Mesodermal cell (in vitro differentiated cells): ENCODE results near the gene ARSG.
A peak's percentile ranks its signal among the peaks of the same experiment; 100 is the strongest.
"Not testable (repeated sequence)": the region's sequence is repeated elsewhere in the genome, so short reads cannot be mapped to it uniquely, and the experiment has no call there.

Source experiments
- H3K27ac ChIP-seq: 2 replicates; pipeline ENCODE4 v1.7.0; 2013; ENCODE audit warnings: mild to moderate bottlenecking, low read depth, low read length, moderate library complexity; ENCODE audit not compliant: severe bottlenecking
- H3K36me3 ChIP-seq: 2 replicates; pipeline ENCODE4 v1.7.1; 2013; ENCODE audit warnings: mild to moderate bottlenecking, low read length, moderate library complexity; ENCODE audit not compliant: control insufficient read depth, insufficient read depth
- H3K4me1 ChIP-seq: one replicate; pipeline ENCODE4 v1.7.1; 2013; ENCODE audit warnings: mild to moderate bottlenecking, low read length; ENCODE audit not compliant: insufficient read depth, control insufficient read depth, poor library complexity, severe bottlenecking
- H3K4me3 ChIP-seq: 2 replicates; pipeline ENCODE4 v1.7.0; 2013; ENCODE audit warnings: low read length, control low read depth, mild to moderate bottlenecking; ENCODE audit not compliant: insufficient read depth, poor library complexity, severe bottlenecking; ENCODE audit errors: extremely low read depth
- H3K9me3 ChIP-seq: 2 replicates; pipeline ENCODE4 v1.7.1; 2013; ENCODE audit warnings: mild to moderate bottlenecking, low read length, moderate library complexity; ENCODE audit not compliant: control insufficient read depth
- WGBS, 2 experiments: methylation state at CpG; one replicate each; pipeline ENCODE4 v1.1.5; 2013; ENCODE audit warnings: missing lambda C conversion rate in 2 of 2; ENCODE audit not compliant: insufficient coverage in 2 of 2; 5-methylcytosine and 5-hydroxymethylcytosine counted together

ARSG gene

GRCh38 chr17:68281965-68282364, 9.3 kb upstream of the ARSG start:
- not testable (repeated sequence) for H3K9me3 ChIP-seq, H3K4me3 ChIP-seq, H3K27ac ChIP-seq, H3K36me3 ChIP-seq, H3K4me1 ChIP-seq
- no CpG with 5 or more reads among the region's 6 CpGs for WGBS, 2 experiments

GRCh38 chr17:68288375-68288774, 2.9 kb upstream of the ARSG start:
- Histone ChIP-seq H3K4me3 (no peak overlapping the region), H3K9me3 (no peaks in the 10 kb centered on the region), H3K36me3 (no peaks in the 10 kb centered on the region), H3K4me1 (peaks cover 3% of the 10 kb centered on the region), H3K27ac (no peak overlapping the region)
- 96 to 100% methylated on average over 2 of the region's 5 CpGs for WGBS, 2 experiments

GRCh38 chr17:68288804-68289203, 2.5 kb upstream of the ARSG start:
- H3K9me3 ChIP-seq: no peaks in the 10 kb centered on the region
- no peak overlapping the region for H3K27ac ChIP-seq
- no peak overlapping the region for H3K4me3 ChIP-seq
- no peaks in the 10 kb centered on the region for H3K36me3 ChIP-seq
- WGBS, 2 experiments: 82 to 94% methylated on average over 4 of the region's 7 CpGs
- peaks cover 3% of the 10 kb centered on the region for H3K4me1 ChIP-seq

GRCh38 chr17:68289473-68289872, 1.8 kb upstream of the ARSG start:
- no peaks in the 10 kb centered on the region for H3K9me3 ChIP-seq
- 59% methylated on average over 7 of the region's 7 CpGs for WGBS, 2 experiments
- H3K4me1 ChIP-seq: peaks cover 3% of the 10 kb centered on the region
- H3K4me3 ChIP-seq: no peak overlapping the region
- H3K27ac ChIP-seq: no peak overlapping the region
- no peaks in the 10 kb centered on the region for H3K36me3 ChIP-seq

- Histone ChIP-seq H3K4me3 (peak overlapping the region; percentile 55), H3K27ac (no peak overlapping the region), H3K9me3 (no peaks in the 10 kb centered on the region), H3K4me1 (peaks cover 3% of the 10 kb centered on the region), H3K36me3 (no peaks in the 10 kb centered on the region)
- 18 to 21% methylated on average over 5 to 7 of the region's 9 CpGs for WGBS, 2 experiments
Observed at GRCh38 chr17:68289936-68290267, 1.4 kb upstream of the ARSG start.

- Histone ChIP-seq H3K27ac (no peak overlapping the region), H3K4me1 (peaks cover 3% of the 10 kb centered on the region), H3K36me3 (no peaks in the 10 kb centered on the region), H3K4me3 (peak overlapping the region; percentile 55), H3K9me3 (no peaks in the 10 kb centered on the region)
- WGBS, 2 experiments: 1 to 2% methylated on average over 44 to 47 of the region's 50 CpGs
Observed at GRCh38 chr17:68290268-68290954, 884 bp upstream of the ARSG start.

GRCh38 chr17:68291836-68292688, 767 bp downstream of the ARSG start:
- Histone ChIP-seq H3K9me3 (no peaks in the 10 kb centered on the region), H3K4me3 (peak overlapping the region; percentile 55), H3K4me1 (peaks cover 3% of the 10 kb centered on the region), H3K36me3 (no peaks in the 10 kb centered on the region), H3K27ac (no peak overlapping the region)
- 0 to 1% methylated on average over 54 to 68 of the region's 76 CpGs for WGBS, 2 experiments

- H3K36me3 ChIP-seq: no peaks in the 10 kb centered on the region
- H3K4me1 ChIP-seq: peaks cover 3% of the 10 kb centered on the region
- WGBS, 2 experiments: 41 to 45% methylated on average over 8 to 9 of the region's 9 CpGs
- H3K9me3 ChIP-seq: no peaks in the 10 kb centered on the region
- peak overlapping the region; percentile 55 for H3K4me3 ChIP-seq
- no peak overlapping the region for H3K27ac ChIP-seq
Observed at GRCh38 chr17:68292689-68293040, 1.4 kb downstream of the ARSG start.

- H3K9me3 ChIP-seq: no peaks in the 10 kb centered on the region
- no peaks in the 10 kb centered on the region for H3K36me3 ChIP-seq
- 76 to 85% methylated on average over 4 of the region's 6 CpGs for whole genome bisulfite sequencing, 2 experiments
- no peak overlapping the region for H3K4me3 ChIP-seq
- no peak overlapping the region for H3K27ac ChIP-seq
- peaks cover 3% of the 10 kb centered on the region for H3K4me1 ChIP-seq
Observed at GRCh38 chr17:68293490-68294195, 2.3 kb downstream of the ARSG start.

- Histone ChIP-seq H3K9me3 (no peaks in the 10 kb centered on the region), H3K36me3 (no peaks in the 10 kb centered on the region), H3K27ac (no peak overlapping the region), H3K4me3 (no peak overlapping the region), H3K4me1 (peaks cover 3% of the 10 kb centered on the region)
- WGBS, 2 experiments: 14 to 50% methylated on average over 2 of the region's 3 CpGs
Observed at GRCh38 chr17:68294196-68294555, 2.9 kb downstream of the ARSG start.
